ENCODE data around the gene UBA52. TPM values are rescaled to one million over a fixed set of nuclear protein-coding genes. Genes with fewer than 3 reads are reported as not detected.

UBA52 gene
- total and polyA plus RNA-seq, 2 experiments from 2014 or later, result 708 to 755 TPM

DNA sequence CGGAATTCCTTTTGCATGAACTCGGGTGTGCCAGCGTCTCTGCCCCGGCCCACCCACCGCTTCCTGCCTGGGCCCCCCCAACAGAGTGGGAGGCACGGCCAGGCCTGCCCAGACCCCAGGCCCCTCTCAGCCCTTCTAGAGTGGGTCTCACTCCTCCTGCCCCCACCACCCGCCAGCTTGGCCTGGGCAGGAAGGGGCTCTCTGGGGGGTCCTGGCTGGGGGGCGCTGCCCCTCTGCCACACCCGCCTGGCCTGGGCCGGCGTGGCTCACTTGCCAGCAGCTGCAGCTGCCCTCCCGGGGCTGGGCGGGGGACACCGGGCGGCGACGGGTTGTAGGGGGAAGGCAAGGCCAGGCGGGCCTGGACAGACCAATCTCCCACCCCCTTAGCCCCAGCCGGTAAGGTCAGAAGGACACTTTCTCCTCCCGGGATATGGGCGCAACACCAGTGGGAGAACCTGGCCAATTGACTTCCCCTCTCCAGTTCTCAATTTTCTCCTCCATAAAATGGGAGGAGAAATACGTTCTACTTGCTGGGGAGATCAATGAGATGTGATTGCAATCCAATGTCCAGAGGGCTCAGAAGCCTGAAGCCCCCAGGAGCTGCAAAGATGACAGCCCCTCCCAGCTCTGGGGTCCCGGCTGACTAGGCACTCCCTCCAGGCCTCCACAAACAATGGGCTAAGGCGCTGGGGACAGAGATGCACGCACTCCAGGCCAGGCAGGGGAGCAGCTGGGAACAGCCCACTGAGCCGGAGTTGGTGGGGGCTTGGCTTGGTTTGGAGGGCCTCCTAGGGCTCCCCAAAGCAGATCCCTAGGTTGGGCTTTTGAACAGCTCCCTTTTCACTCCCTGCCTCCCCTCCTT lies 32.5 kb downstream of the UBA52 start:
- Histone ChIP-seq H2AFZ (no peak overlapping the region), H3F3A (ENCODE audit: insufficient read depth) (peaks cover 6% of the 10 kb centered on the region; the same call in 1 of the 2 replicates), H3K9me3 (ENCODE audit: low read depth) (no peaks in the 10 kb centered on the region), H3K27me3 (replicated peaks; ENCODE audit: insufficient read depth) (peaks cover 36% of the 10 kb centered on the region), H3K4me2 (ENCODE audit: unreplicated experiment) (no peak overlapping the region), H3K36me3 (ENCODE audit: low read depth) (no peaks in the 10 kb centered on the region), H3K4me3 (no peak overlapping the region), H3K27ac (no peak overlapping the region), H3K4me1 (ENCODE audit: insufficient read depth) (no peaks in the 10 kb centered on the region), H3K9me2 (ENCODE audit: insufficient read depth) (no peaks in the 10 kb centered on the region), H3K79me2 (ENCODE audit: insufficient read depth) (no peaks in the 10 kb centered on the region), H4K20me1 (ENCODE audit: insufficient read depth) (no peaks in the 10 kb centered on the region), H3K9ac (no peak overlapping the region)
- no peak for DNase-seq
- TF ChIP-seq EZH2phosphoT487 (IDR thresholded peaks at IDR 0.05; ENCODE audit: insufficient read depth, low read depth), result no peak
- TF ChIP-seq EZH2 (IDR thresholded peaks at IDR 0.05; ENCODE audit: insufficient read depth, poor library complexity, severe bottlenecking), result peak; percentile 53
- WGBS, 2 experiments (ENCODE audit: low coverage in 1 of 2, low lambda C conversion rate in 2 of 2, missing lambda C conversion rate in 2 of 2), result 20 to 47% methylated on average over 13 to 25 of the region's 26 CpGs
- in situ Hi-C loops (cut with MboI), result loop anchor here (10.0 kb wide), 1 partner anchor 241 kb away; no protein-coding TSS in a partner anchor

DNA sequence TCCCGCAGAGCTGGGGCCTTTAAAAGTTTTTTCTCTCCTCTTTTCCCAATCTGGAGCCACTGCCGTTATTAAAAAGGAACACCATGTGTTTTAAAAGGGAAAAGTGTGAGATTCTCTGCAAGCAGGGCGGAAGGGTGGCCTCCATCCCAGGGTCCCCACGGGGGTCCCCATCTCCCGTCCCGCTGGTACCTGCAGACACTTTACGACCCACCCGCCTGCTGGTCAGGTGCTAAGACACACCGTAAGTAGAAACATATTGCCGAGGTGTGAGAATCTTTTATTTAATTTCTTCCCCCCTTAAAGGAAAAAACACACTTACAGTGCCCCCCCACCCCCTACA lies 33.1 kb downstream of the UBA52 start:
- H3K9ac ChIP-seq, result no peak overlapping the region

DNA sequence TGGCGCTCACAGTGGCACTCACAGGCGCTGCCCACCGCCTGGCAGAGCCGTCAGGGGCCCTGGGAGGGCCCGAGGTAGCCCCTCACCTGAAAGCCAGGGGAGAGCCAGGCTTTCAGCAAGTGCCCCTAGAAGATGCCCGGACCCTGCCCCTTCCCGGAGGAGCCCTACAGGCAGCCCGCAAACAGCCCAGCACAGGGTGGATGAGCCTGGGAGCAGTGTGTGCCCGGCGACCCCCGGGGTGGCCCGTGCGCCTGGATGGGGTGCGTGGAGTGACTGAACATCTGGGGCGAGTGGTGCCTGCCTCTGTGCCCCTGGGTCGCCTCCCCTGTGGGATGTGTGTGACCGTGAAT lies 33.5 kb downstream of the UBA52 start:
- Histone ChIP-seq H3K4me1 (ENCODE audit: insufficient read depth) (no peaks in the 10 kb centered on the region), H3K36me3 (ENCODE audit: low read depth) (no peaks in the 10 kb centered on the region), H4K20me1 (ENCODE audit: insufficient read depth) (no peaks in the 10 kb centered on the region), H2AFZ (no peak overlapping the region), H3K79me2 (ENCODE audit: insufficient read depth) (no peaks in the 10 kb centered on the region), H3K9ac (no peak overlapping the region), H3K9me3 (ENCODE audit: low read depth) (no peaks in the 10 kb centered on the region), H3K4me3 (no peak overlapping the region), H3K4me2 (ENCODE audit: unreplicated experiment) (no peak overlapping the region), H3K27me3 (replicated peaks; ENCODE audit: insufficient read depth) (peaks cover 46% of the 10 kb centered on the region), H3K27ac (no peak overlapping the region), H3K9me2 (ENCODE audit: insufficient read depth) (no peaks in the 10 kb centered on the region), H3F3A (ENCODE audit: insufficient read depth) (peaks cover 6% of the 10 kb centered on the region; the same call in 1 of the 2 replicates)
- WGBS, 2 experiments (ENCODE audit: low coverage in 1 of 2, low lambda C conversion rate in 2 of 2, missing lambda C conversion rate in 2 of 2), result 9 to 18% methylated on average over 16 to 17 of the region's 17 CpGs
- no peak for TF ChIP-seq EZH2 (IDR thresholded peaks at IDR 0.05; ENCODE audit: insufficient read depth, poor library complexity, severe bottlenecking)
- no peak for TF ChIP-seq EZH2phosphoT487 (IDR thresholded peaks at IDR 0.05; ENCODE audit: insufficient read depth, low read depth)
- DNase-seq, result no peak
- in situ Hi-C loops (cut with MboI), result loop anchor here (10.0 kb wide), 1 partner anchor 240 kb away; no protein-coding TSS in a partner anchor

More for the DNA sequence above, 33.1 kb downstream of the UBA52 start:
- Histone ChIP-seq H3F3A (ENCODE audit: insufficient read depth) (peaks cover 6% of the 10 kb centered on the region; the same call in 1 of the 2 replicates), H3K9me3 (ENCODE audit: low read depth) (no peaks in the 10 kb centered on the region), H4K20me1 (ENCODE audit: insufficient read depth) (no peaks in the 10 kb centered on the region), H2AFZ (no peak overlapping the region), H3K27me3 (replicated peaks; ENCODE audit: insufficient read depth) (peaks cover 42% of the 10 kb centered on the region), H3K79me2 (ENCODE audit: insufficient read depth) (no peaks in the 10 kb centered on the region), H3K9me2 (ENCODE audit: insufficient read depth) (no peaks in the 10 kb centered on the region), H3K36me3 (ENCODE audit: low read depth) (no peaks in the 10 kb centered on the region), H3K27ac (no peak overlapping the region), H3K4me2 (ENCODE audit: unreplicated experiment) (no peak overlapping the region), H3K4me1 (ENCODE audit: insufficient read depth) (no peaks in the 10 kb centered on the region), H3K4me3 (no peak overlapping the region)
- TF ChIP-seq EZH2phosphoT487 (IDR thresholded peaks at IDR 0.05; ENCODE audit: insufficient read depth, low read depth), result no peak
- TF ChIP-seq EZH2 (IDR thresholded peaks at IDR 0.05; ENCODE audit: insufficient read depth, poor library complexity, severe bottlenecking), result no peak
- 26 to 35% methylated on average over 10 of the region's 10 CpGs for WGBS, 2 experiments (ENCODE audit: low coverage in 1 of 2, low lambda C conversion rate in 2 of 2, missing lambda C conversion rate in 2 of 2)
- DNase-seq, result no peak
- in situ Hi-C loops (cut with MboI), result loop anchor here (10.0 kb wide), 1 partner anchor 240 kb away; no protein-coding TSS in a partner anchor

DNA sequence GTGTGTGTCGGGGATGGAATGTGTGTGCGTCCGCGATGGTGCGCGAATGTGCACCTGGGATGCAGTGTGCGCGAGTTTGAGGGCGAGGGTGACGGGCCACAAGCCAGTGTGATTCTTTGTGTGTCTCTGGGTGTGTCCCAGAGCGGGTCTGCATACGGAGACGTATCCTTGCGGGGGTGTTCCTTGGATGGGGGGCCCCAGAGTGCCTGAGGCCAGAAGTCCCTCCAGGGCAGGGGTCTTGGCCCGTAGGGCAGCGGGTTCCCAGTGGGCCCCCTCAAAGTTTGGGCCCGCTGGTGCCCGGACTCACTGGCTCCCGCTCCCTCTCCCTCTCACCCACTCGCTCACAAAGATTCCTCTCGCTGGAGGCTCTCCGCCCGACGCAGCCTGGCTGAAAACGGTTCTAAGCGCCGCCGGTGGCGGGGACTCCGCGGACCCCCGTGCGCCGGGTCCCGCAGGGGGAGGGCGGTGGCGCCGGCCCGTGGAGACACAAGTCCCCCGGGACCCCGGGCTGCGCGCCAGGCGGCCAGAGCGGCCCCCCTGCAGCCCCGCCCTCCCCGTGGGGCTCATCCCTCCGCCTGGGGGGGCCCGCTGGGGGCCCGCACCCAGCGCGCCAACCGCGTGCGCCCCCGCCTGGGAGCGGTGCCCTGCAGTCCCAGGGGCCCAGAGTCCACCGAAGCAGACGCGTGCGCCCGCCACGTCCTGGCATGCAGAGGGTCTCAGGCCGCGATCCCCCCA lies 34.1 kb downstream of the UBA52 start:
- in situ Hi-C loops (cut with MboI), result loop anchor here (10.0 kb wide), 1 partner anchor 239 kb away; no protein-coding TSS in a partner anchor
- WGBS, 2 experiments (ENCODE audit: low coverage in 1 of 2, low lambda C conversion rate in 2 of 2, missing lambda C conversion rate in 2 of 2), result 2 to 4% methylated on average over 48 to 62 of the region's 65 CpGs
- 0 out of 2 replicates have a peak, but pooled peaks have one; percentile 12 for TF ChIP-seq EZH2phosphoT487 (IDR thresholded peaks at IDR 0.05; ENCODE audit: insufficient read depth, low read depth)
- TF ChIP-seq EZH2 (IDR thresholded peaks at IDR 0.05; ENCODE audit: insufficient read depth, poor library complexity, severe bottlenecking), result peak; percentile 75
- no peaks in the 10 kb centered on the region for H3K4me1 ChIP-seq (ENCODE audit: insufficient read depth)
- no peaks in the 10 kb centered on the region for H3K9me3 ChIP-seq (ENCODE audit: low read depth)
- H2AFZ ChIP-seq, result no peak overlapping the region
- no peak overlapping the region for H3K27ac ChIP-seq
- H3K79me2 ChIP-seq (ENCODE audit: insufficient read depth), result no peaks in the 10 kb centered on the region
- H3K9ac ChIP-seq, result no peak overlapping the region
- H3K36me3 ChIP-seq (ENCODE audit: low read depth), result no peaks in the 10 kb centered on the region
- peaks cover 6% of the 10 kb centered on the region; the same call in 1 of the 2 replicates for H3F3A ChIP-seq (ENCODE audit: insufficient read depth)
- H3K27me3 ChIP-seq (replicated peaks; ENCODE audit: insufficient read depth), result peaks cover 51% of the 10 kb centered on the region
- H4K20me1 ChIP-seq (ENCODE audit: insufficient read depth), result no peaks in the 10 kb centered on the region
- no peak overlapping the region for H3K4me2 ChIP-seq (ENCODE audit: unreplicated experiment)
- DNase-seq, result peak; percentile 35
- H3K4me3 ChIP-seq, result no peak overlapping the region
- no peaks in the 10 kb centered on the region for H3K9me2 ChIP-seq (ENCODE audit: insufficient read depth)

Measured in GM23248 (cell line).